H1 (cell line): ENCODE data around the gene SSX5.
"Not testable (repeated sequence)": the region's sequence is repeated elsewhere in the genome, so short reads cannot be mapped to it uniquely, and the experiment has no call there.

Experiments used
- CTCF ChIP-seq, 3 experiments: IDR thresholded peaks; 1 replicate in 2 of 3; 2 replicates in 1 of 3; pipeline versions ENCODE4 v1.5.1 to v1.6.1; 2011; ENCODE audit warnings: low read length in 3 of 3, mild to moderate bottlenecking in 3 of 3, inconsistent platforms in 2 of 3, low read depth in 1 of 3, moderate library complexity in 1 of 3; ENCODE audit not compliant: insufficient read depth in 1 of 3; ENCODE audit errors: control extremely low read depth in 1 of 3
- EP300 ChIP-seq, 2 experiments: IDR thresholded peaks; 1 replicate in 1 of 2; 2 replicates in 1 of 2; pipeline ENCODE4 v1.6.1; 2011 to 2012; ENCODE audit warnings: low read depth in 2 of 2, low read length in 2 of 2, mild to moderate bottlenecking in 2 of 2, borderline replicate concordance in 1 of 2, inconsistent platforms in 1 of 2, moderate library complexity in 1 of 2
- EZH2 ChIP-seq: fragments of 200-600 bp; sonication (generic); IDR thresholded peaks from 2 replicates; pipeline ENCODE4 v1.7.1; 2012; ENCODE audit warnings: low read depth, mild to moderate bottlenecking, moderate library complexity, low read length, inconsistent platforms; ENCODE audit not compliant: severe bottlenecking
- HDAC2 ChIP-seq, 2 experiments: fragments of 300-600 bp in 1 of 2; sonication (generic) in 1 of 2; IDR thresholded peaks; 2 replicates each; pipeline ENCODE4 v1.6.1; 2011 to 2012; ENCODE audit warnings: low read depth in 2 of 2, low read length in 2 of 2, mild to moderate bottlenecking in 2 of 2, moderate library complexity in 2 of 2, borderline replicate concordance in 1 of 2, inconsistent platforms in 1 of 2
- HDAC6 ChIP-seq: IDR thresholded peaks from one replicate; pipeline ENCODE4 v1.7.1; 2012; ENCODE audit warnings: low read depth, mild to moderate bottlenecking, inconsistent platforms, low read length, moderate library complexity
- JUN ChIP-seq: IDR thresholded peaks from 2 replicates; pipeline ENCODE4 v1.6.1; 2011; ENCODE audit warnings: low read depth, mild to moderate bottlenecking, improper control_type of control experiment, low read length
- JUND ChIP-seq: IDR thresholded peaks from 2 replicates; pipeline ENCODE4 v1.6.1; 2011; ENCODE audit warnings: mild to moderate bottlenecking, improper control_type of control experiment, low read length
- NRF1 ChIP-seq: IDR thresholded peaks from 2 replicates; pipeline ENCODE4 v1.6.1; 2011; ENCODE audit warnings: mild to moderate bottlenecking, low read depth, low read length, improper control_type of control experiment
- POLR2A ChIP-seq, 2 experiments: IDR thresholded peaks; 1 replicate in 1 of 2; 2 replicates in 1 of 2; pipeline ENCODE4 v1.6.1; 2011; ENCODE audit warnings: low read depth in 2 of 2, low read length in 2 of 2, mild to moderate bottlenecking in 2 of 2; ENCODE audit errors: control extremely low read depth in 1 of 2
- RNF2 ChIP-seq: fragments of 200-900, 300-1000 bp; sonication (generic); IDR thresholded peaks from 2 replicates; pipeline ENCODE4 v1.7.1; 2016; ENCODE audit warnings: borderline replicate concordance, low read depth, mild to moderate bottlenecking, antibody characterized with exemption, low read length; ENCODE audit not compliant: poor library complexity, severe bottlenecking; ENCODE audit errors: missing control alignments
- YY1 ChIP-seq: IDR thresholded peaks from 2 replicates; pipeline ENCODE4 v1.6.1; 2011; ENCODE audit warnings: low read depth, mild to moderate bottlenecking, low read length
- ZNF274 ChIP-seq: IDR thresholded peaks from 2 replicates; pipeline ENCODE4 v1.7.0; 2012; ENCODE audit warnings: low read length, borderline replicate concordance; ENCODE audit errors: extremely low read depth

DNA sequence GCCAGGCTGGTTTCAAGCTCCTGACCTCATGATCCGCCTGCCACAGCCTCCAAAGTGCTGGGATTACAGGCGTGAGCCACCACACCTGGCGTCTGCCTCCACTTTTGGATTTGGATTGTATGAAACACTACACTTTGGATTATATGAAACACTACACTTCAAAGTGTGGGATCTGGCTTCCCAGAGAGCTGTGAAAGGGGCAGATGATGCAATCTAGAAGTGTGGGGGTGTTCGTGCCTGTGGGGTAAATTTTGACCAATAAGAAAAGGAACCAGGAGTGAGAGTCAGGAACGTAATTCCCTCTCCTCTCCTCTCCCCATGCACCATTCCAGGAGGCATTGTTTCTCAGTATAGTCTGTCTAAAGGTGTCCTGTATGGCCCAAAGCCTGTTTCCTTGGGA is 14.7 kb downstream of the SSX5 start:
- TF ChIP-seq CTCF (IDR thresholded peaks at IDR 0.05; ENCODE audit: control extremely low read depth in 1 of 3, insufficient read depth in 1 of 3, low read depth in 1 of 3, low read length in 3 of 3); JUN; POLR2A (IDR thresholded peaks at IDR 0.05; ENCODE audit: control extremely low read depth in 1 of 2, low read depth in 2 of 2, low read length in 2 of 2); EZH2; HDAC2 (IDR thresholded peaks at IDR 0.05; ENCODE audit: borderline replicate concordance in 1 of 2, low read depth in 2 of 2, low read length in 2 of 2); HDAC6; RNF2; YY1; EP300 (IDR thresholded peaks at IDR 0.05; ENCODE audit: borderline replicate concordance in 1 of 2, low read depth in 2 of 2, low read length in 2 of 2); ZNF274; JUND; NRF1: not testable (repeated sequence)
